Right ventricle myocardium inferior (tissue), 1 donor: ENCODE measurements around the gene FAM193A. TPM values are rescaled to one million over a fixed set of nuclear protein-coding genes. Genes with fewer than 3 reads are reported as not detected.
"Not testable (repeated sequence)": the region's sequence is repeated elsewhere in the genome, so short reads cannot be mapped to it uniquely, and the experiment has no call there.

Experiments used
- ATAC-seq: fragments of 200-7000 bp; cut with Tn5 transposase; one replicate; pipeline ENCODE4 v1.9.1; 2020; ENCODE audit warnings: mild to moderate bottlenecking, moderate library complexity
- DNase-seq: peaks from one replicate; pipeline ENCODE4 v3.0.0; 2021; ENCODE audit errors: missing footprints
- intact Hi-C: fragments of 100-400 bp; cut with DNase I; formaldehyde crosslinking; loops from one replicate; pipeline ENCODE4 v1.11.0; 2022
- total RNA-seq: library from RNA; stranded (reverse); fragmentation: NEBNext Ultra II Directional; extraction: Animal tissue kit (Norgen Biotek cat#: 25700); gene quantifications from one replicate; pipeline ENCODE4 v1.2.1, GENCODE V29; 2021
- donor health status: DM: no; HTN: yes; CAD: no; lungs with severe emphysema.

FAM193A gene
- total RNA-seq, 1 donor from 2014 or later = 14.9 TPM

DNA sequence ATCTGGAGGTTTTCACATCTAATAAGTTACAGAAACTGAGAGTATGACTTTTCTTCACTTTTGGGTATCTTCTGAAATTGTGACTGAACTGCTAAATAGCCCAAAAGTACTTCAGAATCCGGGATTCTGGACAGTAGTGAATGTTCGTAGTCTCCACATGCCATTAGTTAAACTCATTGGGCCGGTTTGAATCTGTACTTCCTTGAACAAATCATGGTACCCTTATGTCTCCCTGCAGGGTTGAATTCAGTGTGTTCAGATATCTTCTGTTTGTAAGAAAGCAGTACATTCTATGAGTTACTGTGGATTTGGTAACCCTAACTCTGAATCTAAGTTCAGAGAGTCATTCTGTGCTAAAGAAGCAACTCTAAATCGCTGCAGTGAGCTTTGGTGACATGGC lies 33.6 kb downstream of the FAM193A start:
- ATAC-seq (no peak), DNase-seq (no peak)
- intact Hi-C loops = no loop called here

DNA sequence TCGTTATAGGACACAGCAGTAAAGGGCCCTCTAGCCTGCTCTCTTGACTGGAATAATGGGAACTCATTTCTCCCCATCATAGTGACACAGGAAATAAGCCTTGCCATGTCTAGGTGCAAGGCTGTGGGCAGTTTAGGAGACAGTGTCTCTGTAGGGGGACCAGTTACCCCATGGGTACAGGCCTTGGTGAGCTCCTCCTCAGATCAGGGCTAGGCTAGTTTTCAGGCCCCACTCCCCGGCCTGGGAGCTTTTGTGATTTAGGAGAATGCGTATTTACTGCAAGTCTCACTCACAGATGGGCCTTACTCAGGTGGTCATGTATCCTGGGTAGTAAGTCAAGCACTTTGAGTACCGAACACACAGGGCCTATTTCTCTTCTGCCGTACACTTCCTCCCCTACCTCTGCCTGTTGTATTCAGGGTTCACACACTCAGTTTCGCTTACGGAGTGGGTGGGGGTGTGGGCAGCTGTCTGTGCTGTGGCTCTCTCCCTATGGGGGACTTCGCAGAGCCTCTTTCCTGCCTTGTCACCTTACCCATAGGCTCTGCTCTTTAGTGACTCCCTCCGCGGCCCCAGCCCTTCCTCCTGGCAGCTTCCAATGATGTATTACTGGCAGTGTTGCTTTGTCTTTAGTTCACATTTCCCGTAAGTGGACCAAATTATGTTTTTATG lies 34.2 kb downstream of the FAM193A start:
- DNase-seq (no peak), ATAC-seq (no peak)
- intact Hi-C loops = no loop called here

GRCh38 chr4:2572076-2572475 lies 35.6 kb downstream of the FAM193A start:
- no peak for ATAC-seq
- intact Hi-C loops = no loop called here
- DNase-seq = no peak

DNA sequence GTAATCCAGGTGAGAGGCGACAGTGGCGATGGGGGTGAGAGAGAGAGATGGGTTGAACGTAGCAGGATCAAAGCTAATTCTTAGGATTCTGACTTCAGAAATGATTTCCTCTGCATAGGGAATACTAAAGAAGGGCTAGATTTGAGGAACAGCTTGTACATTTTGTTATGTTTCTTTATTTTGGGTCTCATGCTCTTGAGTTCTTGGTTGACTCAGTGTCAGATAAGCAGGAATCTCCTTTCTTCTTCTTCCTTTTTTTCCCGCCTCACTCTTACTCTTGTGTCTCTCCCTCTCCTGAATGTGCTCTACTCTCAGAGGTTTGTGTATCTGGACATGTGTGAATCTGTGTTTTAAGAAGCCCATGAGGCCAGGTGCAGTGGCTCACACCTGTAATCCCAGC lies 36.4 kb downstream of the FAM193A start:
- no peak for ATAC-seq
- no peak for DNase-seq
- intact Hi-C loops = no loop called here

DNA sequence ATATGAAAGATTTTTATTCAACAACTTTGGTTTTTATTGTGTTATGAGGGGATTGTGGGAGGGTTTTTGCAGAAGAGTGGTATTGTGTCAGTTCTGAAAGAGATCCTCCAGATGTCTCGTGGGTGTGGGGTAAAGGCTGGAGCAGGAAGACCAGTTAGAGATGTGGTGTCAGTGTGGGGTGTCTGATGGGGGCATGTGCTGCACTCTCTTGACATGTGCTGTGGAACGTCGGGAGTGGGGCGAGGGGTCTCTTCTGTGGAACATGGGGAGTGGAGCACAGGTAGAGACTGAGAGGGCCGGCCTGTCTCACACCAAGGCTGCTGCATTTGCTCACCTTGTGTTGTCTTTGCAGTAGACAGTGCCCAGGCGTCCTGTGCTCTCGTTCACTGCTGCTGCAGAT lies 37.6 kb downstream of the FAM193A start:
- intact Hi-C loops = no loop called here
- DNase-seq (no peak), ATAC-seq (no peak)

DNA sequence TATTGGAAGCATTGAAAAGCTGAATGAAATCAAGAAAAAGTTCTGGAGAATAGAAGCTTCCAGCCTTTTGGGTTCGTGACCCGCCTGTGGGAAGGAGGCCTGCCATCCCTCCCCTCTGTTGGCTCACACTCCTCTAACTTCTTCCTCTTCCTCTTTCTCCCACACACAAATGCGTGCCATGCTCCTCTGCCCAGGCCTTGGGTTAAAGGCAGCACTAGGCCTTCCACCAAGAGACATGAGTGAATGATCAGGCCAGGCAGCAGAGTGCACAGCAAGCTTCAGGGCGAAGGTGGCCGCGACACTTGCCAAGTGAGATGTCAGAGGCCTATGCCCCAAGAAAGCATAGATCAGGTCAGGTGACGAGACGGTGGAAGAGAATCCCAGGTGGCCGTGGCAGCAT lies 38.4 kb downstream of the FAM193A start:
- intact Hi-C loops = no loop called here
- no peak for ATAC-seq

DNA sequence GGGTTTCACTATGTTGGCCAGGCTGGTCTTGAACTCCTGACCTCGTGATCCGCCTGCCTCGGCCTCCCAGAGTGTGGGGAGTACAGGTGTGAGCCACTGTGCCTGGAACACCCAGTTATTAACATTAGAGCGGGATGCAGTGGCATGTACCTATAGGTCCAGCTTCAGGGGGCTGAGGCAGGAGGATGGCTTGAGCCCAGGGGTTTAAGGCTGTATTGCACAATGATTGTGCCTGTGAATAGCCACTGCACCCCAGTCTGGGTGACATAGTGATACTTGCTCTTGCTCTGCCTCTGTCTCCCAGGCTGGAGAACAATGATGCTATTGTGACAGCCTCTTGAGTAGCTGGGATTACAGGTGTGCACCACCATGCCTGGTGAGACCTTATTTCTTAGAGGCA lies 39.8 kb downstream of the FAM193A start:
- ATAC-seq (no peak), DNase-seq (no peak)
- intact Hi-C loops = no loop called here

More for the DNA sequence above, 38.4 kb downstream of the FAM193A start:
- DNase-seq = no peak

- DNase-seq = no peak
- no peak for ATAC-seq
- intact Hi-C loops = no loop called here
Measured at GRCh38 chr4:2578106-2578505, 41.7 kb downstream of the FAM193A start.

DNA sequence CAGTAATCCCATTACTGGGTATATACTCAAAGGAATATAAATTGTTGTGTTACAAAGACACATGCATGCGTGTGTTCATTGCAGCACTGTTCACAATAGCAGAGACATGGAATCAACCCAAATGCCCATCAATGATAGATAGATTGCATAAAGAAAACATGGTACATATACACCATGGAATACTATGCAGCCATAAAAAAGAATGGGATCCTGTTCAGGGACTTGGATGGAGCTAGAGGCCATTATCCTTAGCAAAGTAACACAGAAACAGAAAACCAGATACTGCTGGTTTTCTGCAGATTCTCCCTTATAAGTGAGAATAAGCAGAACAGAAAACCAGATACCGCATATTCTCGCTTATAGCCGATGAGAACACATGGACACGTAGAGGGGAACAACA lies 43.5 kb downstream of the FAM193A start:
- intact Hi-C loops = no loop called here
- ATAC-seq = no peak
- no peak for DNase-seq

GRCh38 chr4:2583092-2583491 lies 46.6 kb downstream of the FAM193A start:
- DNase-seq (no peak), ATAC-seq (no peak)
- intact Hi-C loops = no loop called here

DNA sequence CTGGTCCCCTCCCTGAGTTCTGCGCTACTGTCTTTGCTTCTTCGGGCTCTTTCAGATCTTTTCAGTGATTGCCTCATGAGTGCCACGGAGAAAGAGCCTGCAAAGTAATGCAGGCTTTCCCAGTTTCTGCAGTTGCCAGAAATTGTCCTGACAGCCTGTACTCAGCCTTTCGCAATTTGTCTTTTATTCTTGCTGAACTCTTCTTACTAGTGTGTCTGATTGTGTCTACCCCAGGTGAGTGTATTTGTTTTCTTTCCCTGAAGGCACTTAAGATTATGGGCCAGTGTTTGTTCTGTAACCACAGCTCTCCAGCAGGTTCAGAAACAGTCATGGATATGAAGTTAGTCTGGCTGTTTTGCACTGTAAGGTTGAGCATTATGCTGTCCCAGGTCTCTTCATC lies 47.1 kb downstream of the FAM193A start:
- DNase-seq (no peak), ATAC-seq (peak; percentile 64)
- intact Hi-C loops = no loop called here

DNA sequence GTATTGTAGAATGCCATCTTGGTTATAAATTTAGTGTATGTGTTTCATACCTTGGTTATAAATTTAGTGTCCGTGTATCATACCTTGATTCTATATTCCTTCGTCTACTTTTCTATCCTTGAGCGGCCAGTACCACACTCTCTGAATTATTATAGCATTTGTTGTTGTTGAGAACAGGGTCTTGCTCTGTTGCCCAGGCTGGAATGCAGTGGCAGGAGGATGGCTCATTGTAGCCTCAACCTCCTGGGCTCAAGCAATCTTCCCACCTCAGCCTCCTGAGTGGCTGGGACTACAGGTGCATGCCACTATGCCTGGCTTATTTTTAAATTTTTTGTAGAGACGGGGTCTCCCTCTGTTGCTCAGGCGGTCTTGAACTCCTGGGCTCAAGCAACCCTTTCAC lies 50.1 kb downstream of the FAM193A start:
- ATAC-seq (no peak), DNase-seq (no peak)
- intact Hi-C loops = no loop called here

GRCh38 chr4:2587213-2587823 lies 50.9 kb downstream of the FAM193A start:
- intact Hi-C loops = no loop called here
- ATAC-seq = peak; percentile 29
- no peak for DNase-seq

DNA sequence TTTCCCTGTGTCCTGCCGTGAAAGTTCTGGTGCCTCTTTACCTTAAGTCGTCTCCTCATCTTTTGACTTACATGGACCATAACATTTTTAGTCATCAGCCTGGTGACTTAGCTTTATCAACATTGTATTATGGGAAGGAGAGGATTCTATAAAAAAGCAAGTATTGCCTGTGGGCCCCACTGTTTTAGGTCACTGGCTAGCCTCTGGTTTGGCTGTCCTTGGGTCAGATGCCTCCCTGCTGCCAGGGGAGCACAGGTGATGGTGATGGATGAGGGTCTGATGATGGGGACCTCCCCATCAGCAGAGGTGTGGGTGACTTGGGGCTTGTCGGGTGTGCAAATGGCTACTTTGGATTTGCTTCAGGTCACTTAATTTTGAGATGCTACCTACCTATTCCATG lies 51.8 kb downstream of the FAM193A start:
- DNase-seq = no peak
- intact Hi-C loops = no loop called here
- ATAC-seq = no peak

- intact Hi-C loops = no loop called here
- ATAC-seq = peak; percentile 68
- DNase-seq = no peak
Measured at GRCh38 chr4:2591189-2591588, 54.7 kb downstream of the FAM193A start.

DNA sequence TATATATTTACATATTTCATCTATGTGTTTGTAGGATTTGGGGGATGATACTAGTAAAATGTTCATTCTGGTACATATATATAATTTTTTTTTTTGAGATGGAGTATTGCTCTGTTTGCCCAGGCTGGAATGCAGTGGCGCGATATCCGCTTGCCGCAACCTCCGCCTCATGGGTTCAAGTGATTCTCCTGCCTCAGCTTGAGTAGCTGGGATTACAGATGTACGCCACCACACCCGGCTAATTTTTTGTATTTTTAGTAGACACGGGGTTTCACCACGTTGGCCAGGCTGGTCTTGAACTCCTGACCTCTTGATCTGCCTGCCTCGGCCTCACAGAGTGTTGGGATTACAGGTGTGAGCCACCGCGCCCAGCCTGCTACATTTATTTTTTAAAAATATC lies 55.6 kb downstream of the FAM193A start:
- ATAC-seq, DNase-seq, intact Hi-C loops: not testable (repeated sequence)

GRCh38 chr4:2592572-2592971 lies 56.1 kb downstream of the FAM193A start:
- no peak for DNase-seq
- intact Hi-C loops = no loop called here
- ATAC-seq = peak; percentile 24

DNA sequence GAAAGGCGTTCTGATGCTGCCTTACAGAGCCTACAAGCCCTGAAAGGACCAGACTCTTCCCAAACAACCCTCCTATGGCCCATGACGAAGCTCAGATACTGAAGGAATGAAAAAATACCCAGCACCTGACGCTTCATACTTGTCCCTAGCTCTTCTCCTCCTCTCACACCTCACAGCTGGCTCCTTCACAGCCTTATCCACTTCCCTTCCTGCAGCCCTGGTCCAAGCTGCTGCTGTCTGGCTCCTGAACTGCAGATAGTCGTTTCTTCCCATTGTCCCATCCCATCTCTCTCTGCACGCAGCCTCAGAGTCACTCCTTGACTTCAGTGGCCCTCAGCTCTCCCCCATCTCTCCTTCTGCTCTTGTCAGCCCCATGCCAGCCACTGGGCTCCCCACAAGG lies 56.6 kb downstream of the FAM193A start:
- DNase-seq = no peak
- ATAC-seq = no peak
- intact Hi-C loops = no loop called here

- intact Hi-C loops = no loop called here
Measured at GRCh38 chr4:2595436-2595835, 59.0 kb downstream of the FAM193A start.

DNA sequence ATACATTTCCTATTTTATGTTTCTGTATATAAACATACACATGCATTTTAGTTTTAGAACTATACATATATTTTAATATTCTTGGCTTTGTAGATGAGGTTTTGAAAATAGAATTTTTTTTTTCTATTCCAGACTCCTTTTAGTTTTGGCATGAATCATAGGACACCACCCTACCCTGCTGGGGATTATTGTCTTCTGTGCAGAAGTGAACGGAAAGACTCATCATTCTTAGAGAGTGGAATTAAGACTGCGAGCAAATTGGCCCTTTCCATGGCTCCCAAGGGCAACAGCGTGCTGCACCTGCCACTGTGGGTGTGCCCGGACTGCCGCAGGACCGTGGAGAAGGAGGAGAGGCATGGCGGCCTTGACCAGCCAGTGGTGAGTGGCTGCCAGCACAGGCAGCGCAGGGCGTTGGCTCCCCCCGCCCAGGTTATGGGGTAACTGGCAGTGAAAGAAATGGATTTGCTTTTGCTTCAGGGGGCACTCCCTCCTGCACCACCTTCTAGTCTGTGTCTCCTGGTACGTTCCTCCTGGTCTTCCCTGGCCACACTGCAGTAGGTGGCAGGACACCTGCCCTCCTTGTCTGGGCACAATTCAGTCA lies 59.6 kb downstream of the FAM193A start:
- intact Hi-C loops = no loop called here
- DNase-seq (no peak), ATAC-seq (no peak)

More at GRCh38 chr4:2595436-2595835, 59.0 kb downstream of the FAM193A start:
- DNase-seq = no peak
- no peak for ATAC-seq
